Mucosa of stomach (tissue), 1 donor: ENCODE data around the gene SIK3.

Experiments
- H3K27me3 ChIP-seq: one replicate; pipeline ENCODE4 v1.7.0; 2013; ENCODE audit warnings: mild to moderate bottlenecking, low read length; ENCODE audit not compliant: control insufficient read depth, insufficient read depth
- H3K36me3 ChIP-seq: one replicate; pipeline ENCODE4 v1.7.0; 2013; ENCODE audit warnings: low read length; ENCODE audit not compliant: control insufficient read depth, insufficient read depth
- H3K4me1 ChIP-seq: one replicate; pipeline ENCODE4 v1.7.0; 2013; ENCODE audit warnings: mild to moderate bottlenecking, low read length; ENCODE audit not compliant: control insufficient read depth, insufficient read depth
- H3K4me3 ChIP-seq: one replicate; pipeline ENCODE4 v1.7.0; 2013; ENCODE audit warnings: low read length
- H3K9ac ChIP-seq: one replicate; pipeline ENCODE4 v1.7.0; 2013; ENCODE audit warnings: mild to moderate bottlenecking, low read length, moderate library complexity
- H3K9me3 ChIP-seq: one replicate; pipeline ENCODE4 v1.7.0; 2013; ENCODE audit warnings: mild to moderate bottlenecking, low read length, moderate library complexity; ENCODE audit not compliant: control insufficient read depth
- donor health status: Pancreatic carcinoma.

The SIK3 gene

GRCh38 chr11:116888024-116888423 lies 210.2 kb downstream of the SIK3 start:
- Histone ChIP-seq H3K27me3 (no peaks in the 10 kb centered on the region), H3K4me3 (no peak overlapping the region), H3K4me1 (peaks cover 6% of the 10 kb centered on the region), H3K9ac (no peak overlapping the region), H3K9me3 (no peaks in the 10 kb centered on the region), H3K36me3 (no peaks in the 10 kb centered on the region)

GRCh38 chr11:116885951-116886655 lies 212.1 kb downstream of the SIK3 start:
- no peak overlapping the region for H3K9ac ChIP-seq

GRCh38 chr11:116882386-116882785 lies 215.8 kb downstream of the SIK3 start:
- Histone ChIP-seq H3K4me3 (no peak overlapping the region), H3K27me3 (no peaks in the 10 kb centered on the region), H3K4me1 (no peaks in the 10 kb centered on the region), H3K36me3 (no peaks in the 10 kb centered on the region), H3K9me3 (no peaks in the 10 kb centered on the region), H3K9ac (no peak overlapping the region)

More at GRCh38 chr11:116885951-116886655, 212.1 kb downstream of the SIK3 start:
- no peaks in the 10 kb centered on the region for H3K36me3 ChIP-seq
- H3K4me1 ChIP-seq = peaks cover 6% of the 10 kb centered on the region
- H3K9me3 ChIP-seq = no peaks in the 10 kb centered on the region
- no peak overlapping the region for H3K4me3 ChIP-seq
- no peaks in the 10 kb centered on the region for H3K27me3 ChIP-seq

- Histone ChIP-seq H3K36me3 (no peaks in the 10 kb centered on the region), H3K4me3 (no peak overlapping the region), H3K27me3 (no peaks in the 10 kb centered on the region), H3K9me3 (no peaks in the 10 kb centered on the region), H3K4me1 (no peaks in the 10 kb centered on the region), H3K9ac (no peak overlapping the region)
Measured at GRCh38 chr11:116881143-116881542, 217.1 kb downstream of the SIK3 start.

GRCh38 chr11:116879800-116880625 lies 218.2 kb downstream of the SIK3 start:
- no peak overlapping the region for H3K4me3 ChIP-seq

GRCh38 chr11:116876656-116877055 lies 221.6 kb downstream of the SIK3 start:
- no peaks in the 10 kb centered on the region for H3K27me3 ChIP-seq
- H3K4me1 ChIP-seq = no peaks in the 10 kb centered on the region
- H3K4me3 ChIP-seq = no peak overlapping the region
- no peaks in the 10 kb centered on the region for H3K9me3 ChIP-seq
- no peak overlapping the region for H3K9ac ChIP-seq
- peaks cover 5% of the 10 kb centered on the region for H3K36me3 ChIP-seq

More at GRCh38 chr11:116879800-116880625, 218.2 kb downstream of the SIK3 start:
- no peaks in the 10 kb centered on the region for H3K4me1 ChIP-seq
- H3K9ac ChIP-seq = no peak overlapping the region
- H3K27me3 ChIP-seq = no peaks in the 10 kb centered on the region
- H3K9me3 ChIP-seq = no peaks in the 10 kb centered on the region
- H3K36me3 ChIP-seq = no peaks in the 10 kb centered on the region

- no peaks in the 10 kb centered on the region for H3K9me3 ChIP-seq
- H3K27me3 ChIP-seq = no peaks in the 10 kb centered on the region
- no peaks in the 10 kb centered on the region for H3K4me1 ChIP-seq
- no peak overlapping the region for H3K9ac ChIP-seq
- no peak overlapping the region for H3K4me3 ChIP-seq
- H3K36me3 ChIP-seq = peaks cover 5% of the 10 kb centered on the region
Measured at GRCh38 chr11:116875194-116875593, 223.0 kb downstream of the SIK3 start.

- Histone ChIP-seq H3K4me1 (no peaks in the 10 kb centered on the region), H3K36me3 (peaks cover 12% of the 10 kb centered on the region), H3K9ac (no peak overlapping the region), H3K27me3 (no peaks in the 10 kb centered on the region), H3K4me3 (no peak overlapping the region), H3K9me3 (no peaks in the 10 kb centered on the region)
Measured at GRCh38 chr11:116874251-116874650, 224.0 kb downstream of the SIK3 start.

GRCh38 chr11:116873381-116873780 lies 224.8 kb downstream of the SIK3 start:
- H3K9me3 ChIP-seq = no peaks in the 10 kb centered on the region
- no peak overlapping the region for H3K4me3 ChIP-seq
- H3K36me3 ChIP-seq = peaks cover 12% of the 10 kb centered on the region
- H3K27me3 ChIP-seq = no peaks in the 10 kb centered on the region
- H3K9ac ChIP-seq = no peak overlapping the region
- no peaks in the 10 kb centered on the region for H3K4me1 ChIP-seq

GRCh38 chr11:116871248-116871647 lies 227.0 kb downstream of the SIK3 start:
- no peak overlapping the region for H3K4me3 ChIP-seq
- H3K9ac ChIP-seq = no peak overlapping the region
- no peaks in the 10 kb centered on the region for H3K4me1 ChIP-seq
- H3K27me3 ChIP-seq = no peaks in the 10 kb centered on the region
- H3K9me3 ChIP-seq = no peaks in the 10 kb centered on the region
- peaks cover 24% of the 10 kb centered on the region for H3K36me3 ChIP-seq

- no peak overlapping the region for H3K9ac ChIP-seq
- H3K27me3 ChIP-seq = no peaks in the 10 kb centered on the region
- H3K9me3 ChIP-seq = no peaks in the 10 kb centered on the region
- H3K4me1 ChIP-seq = no peaks in the 10 kb centered on the region
- peaks cover 27% of the 10 kb centered on the region for H3K36me3 ChIP-seq
- no peak overlapping the region for H3K4me3 ChIP-seq
Measured at GRCh38 chr11:116870054-116870453, 228.2 kb downstream of the SIK3 start.

GRCh38 chr11:116869610-116870009 lies 228.6 kb downstream of the SIK3 start:
- H3K9me3 ChIP-seq = no peaks in the 10 kb centered on the region
- H3K27me3 ChIP-seq = no peaks in the 10 kb centered on the region
- H3K36me3 ChIP-seq = peaks cover 30% of the 10 kb centered on the region
- H3K4me3 ChIP-seq = no peak overlapping the region
- H3K9ac ChIP-seq = no peak overlapping the region
- no peaks in the 10 kb centered on the region for H3K4me1 ChIP-seq
